Measurements from ENCODE around the gene DGKB. TPM values are rescaled to one million over a fixed set of nuclear protein-coding genes. Genes with fewer than 3 reads are reported as not detected.

Gene DGKB
- total RNA-seq, 4 donors from 2014 or later = 0.40 to 3.8 (median 0.82) TPM; not detected in 1

- H3K36me3 ChIP-seq = no peaks in the 10 kb centered on the region
- TF ChIP-seq POLR2A (IDR thresholded peaks at IDR 0.05) (no peak), EP300 (IDR thresholded peaks at IDR 0.05; ENCODE audit: low read depth) (no peak), CTCF (IDR thresholded peaks at IDR 0.05) (no peak), POLR2AphosphoS5 (IDR thresholded peaks at IDR 0.05) (no peak)
- no peaks in the 10 kb centered on the region for H3K27me3 ChIP-seq
- in situ Hi-C loops (cut with MboI; ENCODE audit: low pct_ligation_motif_present in 1 of 4, low pct_unique_long_range_greater_than_20kb in 1 of 4, low sequenced_read_pairs in 3 of 4) = no loop called here
- DNase-seq = no peak
- no peaks in the 10 kb centered on the region for H3K4me1 ChIP-seq
- no peaks in the 10 kb centered on the region for H3K9me3 ChIP-seq
- no peak overlapping the region for H3K4me3 ChIP-seq
- 71 to 86% methylated on average over 1 of the region's 1 CpG for WGBS, 2 donors (ENCODE audit: low coverage in 1 of 2)
- no peak overlapping the region for H3K27ac ChIP-seq
- intact Hi-C loops (cut with DNase I; ENCODE audit: low total_unique reads) = no loop called here
Measured at GRCh38 chr7:14843755-14844154, 58.8 kb downstream of the DGKB start.

DNA sequence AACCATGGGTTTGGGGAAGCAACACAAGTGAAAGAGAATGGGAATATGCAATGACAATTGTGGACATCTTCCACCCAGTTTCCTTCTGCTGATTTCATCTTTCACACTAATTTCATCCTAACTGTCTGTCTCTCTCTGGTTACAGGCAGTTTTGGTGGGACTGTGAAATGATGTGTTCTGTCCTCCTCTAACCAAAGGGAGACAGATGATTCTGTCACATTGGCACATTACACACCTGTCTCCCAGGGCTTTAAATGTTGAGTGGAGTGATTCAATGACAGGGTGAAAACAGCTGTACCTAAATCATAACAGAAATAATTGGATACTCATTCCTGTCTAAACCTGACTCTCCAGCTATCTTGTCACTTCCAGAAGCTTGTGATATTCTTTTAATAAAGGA is 60.0 kb downstream of the DGKB start:
- no peak for DNase-seq
- H3K4me3 ChIP-seq = no peak overlapping the region
- no peaks in the 10 kb centered on the region for H3K9me3 ChIP-seq
- no peak overlapping the region for H3K27ac ChIP-seq
- H3K36me3 ChIP-seq = no peaks in the 10 kb centered on the region
- intact Hi-C loops (cut with DNase I; ENCODE audit: low total_unique reads) = no loop called here
- in situ Hi-C loops (cut with MboI; ENCODE audit: low pct_ligation_motif_present in 1 of 4, low pct_unique_long_range_greater_than_20kb in 1 of 4, low sequenced_read_pairs in 3 of 4) = no loop called here
- no peaks in the 10 kb centered on the region for H3K27me3 ChIP-seq
- TF ChIP-seq POLR2A (IDR thresholded peaks at IDR 0.05) (no peak), CTCF (IDR thresholded peaks at IDR 0.05) (no peak), EP300 (IDR thresholded peaks at IDR 0.05; ENCODE audit: low read depth) (no peak)
- H3K4me1 ChIP-seq = no peaks in the 10 kb centered on the region

- no peaks in the 10 kb centered on the region for H3K36me3 ChIP-seq
- no peak for DNase-seq
- WGBS, 2 donors (ENCODE audit: low coverage in 1 of 2) = 75 to 83% methylated on average over 1 of the region's 1 CpG
- H3K27ac ChIP-seq = no peak overlapping the region
- in situ Hi-C loops (cut with MboI; ENCODE audit: low pct_ligation_motif_present in 1 of 4, low pct_unique_long_range_greater_than_20kb in 1 of 4, low sequenced_read_pairs in 3 of 4) (no loop called here), intact Hi-C loops (cut with DNase I; ENCODE audit: low total_unique reads) (no loop called here)
- TF ChIP-seq CTCF (IDR thresholded peaks at IDR 0.05) = no peak
- no peak for TF ChIP-seq POLR2A (IDR thresholded peaks at IDR 0.05)
- no peak for TF ChIP-seq POLR2AphosphoS5 (IDR thresholded peaks at IDR 0.05)
- no peak for TF ChIP-seq EP300 (IDR thresholded peaks at IDR 0.05; ENCODE audit: low read depth)
- no peaks in the 10 kb centered on the region for H3K4me1 ChIP-seq
- no peaks in the 10 kb centered on the region for H3K27me3 ChIP-seq
- no peak overlapping the region for H3K4me3 ChIP-seq
- H3K9me3 ChIP-seq = no peaks in the 10 kb centered on the region
Measured at GRCh38 chr7:14841869-14842268, 60.7 kb downstream of the DGKB start.

- DNase-seq = no peak
- 83 to 96% methylated on average over 2 of the region's 2 CpGs for WGBS, 2 donors (ENCODE audit: low coverage in 1 of 2)
- intact Hi-C loops (cut with DNase I; ENCODE audit: low total_unique reads) = no loop called here
- in situ Hi-C loops (cut with MboI; ENCODE audit: low pct_ligation_motif_present in 1 of 4, low pct_unique_long_range_greater_than_20kb in 1 of 4, low sequenced_read_pairs in 3 of 4) = no loop called here
- Histone ChIP-seq H3K27me3 (no peaks in the 10 kb centered on the region), H3K27ac (no peak overlapping the region), H3K4me3 (no peak overlapping the region), H3K9me3 (no peaks in the 10 kb centered on the region), H3K4me1 (no peaks in the 10 kb centered on the region), H3K36me3 (no peaks in the 10 kb centered on the region)
- TF ChIP-seq POLR2A (IDR thresholded peaks at IDR 0.05) (no peak), CTCF (IDR thresholded peaks at IDR 0.05) (no peak), EP300 (IDR thresholded peaks at IDR 0.05; ENCODE audit: low read depth) (no peak), POLR2AphosphoS5 (IDR thresholded peaks at IDR 0.05) (no peak)
Measured at GRCh38 chr7:14841086-14841485, 61.5 kb downstream of the DGKB start.
